Hematopoietic multipotent progenitor cell treated with erythropoietin and hydrocortisone succinate and interleukin-3 and kit ligand, for 4 days (in vitro differentiated cells): ENCODE results near the gene STAG1.
"Not testable (repeated sequence)": the region's sequence is repeated elsewhere in the genome, so short reads cannot be mapped to it uniquely, and the experiment has no call there.

Source experiments
- DNase-seq: peaks from one replicate; pipeline ENCODE4 v3.0.0-alpha.2; 2015

STAG1 gene

GRCh38 chr3:136576279-136577009 lies 175.7 kb downstream of the STAG1 start:
- DNase-seq = no peak

GRCh38 chr3:136567599-136568188 lies 184.5 kb downstream of the STAG1 start:
- DNase-seq = no peak

DNA sequence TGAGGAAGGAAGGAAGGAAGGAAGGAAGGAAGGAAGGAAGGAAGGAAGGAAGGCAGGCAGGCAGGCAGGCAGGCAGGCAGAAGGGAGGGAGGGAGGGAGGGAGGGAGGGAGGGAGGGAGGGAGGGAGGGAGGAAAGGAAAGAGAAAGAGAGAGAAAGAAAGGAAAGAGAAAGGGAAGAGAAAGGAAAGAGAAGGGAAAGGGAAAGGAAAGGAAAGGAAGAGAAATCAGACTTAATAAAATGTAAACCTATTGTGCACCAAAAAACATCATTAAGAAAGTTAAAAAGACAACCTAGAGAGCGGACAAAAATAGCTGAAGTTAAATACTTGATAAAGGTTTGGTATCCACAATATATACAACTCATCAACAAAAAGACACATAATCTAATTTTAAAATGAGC lies 187.2 kb downstream of the STAG1 start:
- not testable (repeated sequence) for DNase-seq

DNA sequence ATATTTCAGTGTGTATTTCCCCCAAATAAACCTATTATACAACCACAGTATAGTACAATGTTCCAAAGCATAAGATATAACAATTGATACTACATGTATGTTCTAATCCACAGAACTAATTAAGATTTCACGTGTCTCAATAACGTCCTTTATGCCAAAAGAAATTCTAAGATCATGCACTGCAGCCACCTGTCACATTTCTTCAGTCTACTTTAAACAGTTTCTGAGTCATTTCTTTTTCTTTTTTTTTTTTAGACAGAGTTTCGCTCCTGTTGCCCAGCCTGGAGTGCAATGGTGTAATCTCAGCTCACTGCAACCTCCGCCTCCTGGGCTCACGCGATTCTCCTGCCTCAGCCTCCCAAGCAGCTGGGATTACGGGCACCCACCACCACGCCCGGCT lies 190.2 kb downstream of the STAG1 start:
- DNase-seq = no peak

DNA sequence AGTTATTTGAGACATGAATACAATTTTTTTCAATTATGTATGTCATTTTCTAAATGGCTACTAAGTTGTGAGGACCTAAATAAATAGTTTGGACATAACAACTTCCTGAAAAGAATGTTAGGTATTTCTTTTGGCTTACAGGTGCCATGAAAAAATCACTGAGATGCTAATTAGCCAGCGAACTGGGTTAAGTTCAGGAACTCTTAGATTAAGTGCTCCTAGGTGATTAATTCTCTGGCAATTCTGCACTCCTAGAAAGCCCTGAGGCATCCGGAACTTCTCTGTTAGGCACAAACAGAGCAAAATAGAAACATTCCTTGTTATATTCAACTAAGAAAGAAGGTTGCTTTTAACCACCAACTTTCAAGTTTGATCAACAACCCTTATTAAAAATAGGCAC lies 192.3 kb downstream of the STAG1 start:
- no peak for DNase-seq

- peak; percentile 16 for DNase-seq
These were observed 202.7 kb downstream of the STAG1 start for GRCh38 chr3:136549461-136549860.

- DNase-seq = no peak
These were observed 204.9 kb downstream of the STAG1 start for GRCh38 chr3:136547293-136547692.

GRCh38 chr3:136546720-136547119 lies 205.5 kb downstream of the STAG1 start:
- peak; percentile 76 for DNase-seq

DNA sequence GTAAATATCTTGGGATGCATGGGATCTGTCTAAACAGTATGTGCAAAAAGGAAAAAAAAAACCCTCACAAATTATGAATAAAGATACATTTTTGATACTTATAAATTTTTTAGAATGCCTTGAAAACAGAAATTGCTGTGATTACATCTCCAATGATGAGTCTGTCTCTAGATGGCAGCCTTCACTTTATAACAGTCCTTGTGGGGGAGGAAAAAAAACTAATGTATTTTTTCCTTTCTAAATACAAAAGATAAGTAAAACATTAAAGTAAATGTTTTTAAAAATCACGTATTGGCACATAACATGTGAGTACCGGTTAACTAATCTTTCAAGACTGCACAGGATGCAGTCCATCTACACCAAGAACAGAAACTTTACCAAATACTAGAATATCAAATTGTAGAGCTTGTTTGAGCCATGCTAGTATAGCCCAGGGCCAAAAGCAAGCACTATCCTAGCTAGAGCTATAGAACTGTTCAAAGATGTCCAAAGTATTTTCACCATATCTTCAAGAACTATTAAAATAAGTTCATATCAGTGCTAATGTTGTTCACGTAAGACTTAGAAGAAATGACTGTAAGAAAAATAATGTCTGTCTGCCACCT lies 206.4 kb downstream of the STAG1 start:
- peak; percentile 46 for DNase-seq

GRCh38 chr3:136544532-136544931 lies 207.6 kb downstream of the STAG1 start:
- no peak for DNase-seq

DNA sequence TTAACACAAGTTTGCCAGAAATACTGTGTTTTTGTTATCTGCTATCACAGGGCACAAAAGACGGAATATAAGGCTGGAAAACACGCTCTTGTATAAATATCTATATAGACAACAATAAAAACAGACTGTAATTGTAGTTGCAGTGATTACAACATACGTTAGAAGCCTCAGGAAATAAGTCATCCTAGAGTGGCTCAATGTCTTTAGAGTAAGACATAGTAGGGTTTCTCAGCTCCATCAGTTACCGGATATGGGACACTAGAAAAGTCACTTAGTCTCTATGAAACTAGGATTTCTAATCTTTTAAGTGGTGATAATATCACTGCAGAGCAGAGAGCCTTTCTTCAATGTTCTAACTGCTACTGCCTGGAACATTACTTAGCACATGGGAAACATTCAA lies 208.8 kb downstream of the STAG1 start:
- peak; percentile 34 for DNase-seq

DNA sequence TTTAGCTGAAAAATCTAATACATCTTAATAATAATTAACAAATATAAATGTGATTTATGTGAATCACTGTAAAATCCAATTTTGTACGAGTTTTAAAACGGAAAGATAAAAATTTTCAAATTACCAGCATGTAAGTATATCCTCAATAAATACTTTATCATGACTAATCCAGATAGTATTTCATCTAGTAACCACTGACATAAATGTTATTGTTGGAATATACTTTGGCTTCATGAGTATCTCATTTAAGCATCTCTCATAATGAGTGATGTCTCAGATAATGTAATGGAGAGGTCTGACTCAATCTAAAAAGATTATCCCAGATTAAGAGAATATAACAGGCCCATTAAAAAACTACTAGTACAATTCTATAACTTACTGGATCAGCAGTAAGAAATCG lies 216.3 kb downstream of the STAG1 start:
- no peak for DNase-seq

DNA sequence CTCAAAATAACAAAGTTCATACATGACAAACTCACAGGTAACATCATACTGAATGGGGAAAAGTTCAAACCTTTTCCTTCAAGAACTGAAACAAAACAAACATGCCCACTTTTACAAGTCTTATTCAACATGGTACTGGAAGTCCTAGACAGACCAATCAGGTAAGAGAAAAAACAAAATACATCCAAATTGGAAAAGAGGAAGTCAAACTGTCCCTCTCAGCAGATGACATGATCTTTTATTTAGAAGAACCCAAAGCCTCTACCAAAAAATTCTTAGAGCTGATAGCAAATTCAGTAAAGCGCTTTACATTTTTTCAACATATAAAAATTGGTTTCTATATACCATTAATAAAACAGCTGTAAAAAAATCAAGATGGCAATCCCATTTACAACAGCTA lies 219.4 kb downstream of the STAG1 start:
- DNase-seq = peak; percentile 13

DNA sequence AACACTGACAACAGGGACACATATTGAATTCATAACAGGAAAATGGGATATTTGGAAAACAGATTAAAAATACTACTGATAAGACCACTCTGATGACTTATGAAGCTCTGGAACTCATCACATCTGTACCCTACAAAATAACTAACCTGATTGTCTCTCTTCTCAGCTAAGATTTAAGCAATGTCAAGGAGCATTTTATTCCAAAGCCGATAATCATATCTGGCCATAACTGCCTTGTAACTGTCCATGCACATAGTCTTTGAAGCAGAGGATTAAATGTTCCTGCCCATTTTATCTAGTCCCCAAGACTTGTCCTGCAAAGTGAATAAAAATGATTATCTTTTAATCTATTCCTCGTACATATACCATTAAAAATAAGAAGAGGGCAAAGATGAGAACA lies 234.1 kb downstream of the STAG1 start:
- DNase-seq = no peak

DNA sequence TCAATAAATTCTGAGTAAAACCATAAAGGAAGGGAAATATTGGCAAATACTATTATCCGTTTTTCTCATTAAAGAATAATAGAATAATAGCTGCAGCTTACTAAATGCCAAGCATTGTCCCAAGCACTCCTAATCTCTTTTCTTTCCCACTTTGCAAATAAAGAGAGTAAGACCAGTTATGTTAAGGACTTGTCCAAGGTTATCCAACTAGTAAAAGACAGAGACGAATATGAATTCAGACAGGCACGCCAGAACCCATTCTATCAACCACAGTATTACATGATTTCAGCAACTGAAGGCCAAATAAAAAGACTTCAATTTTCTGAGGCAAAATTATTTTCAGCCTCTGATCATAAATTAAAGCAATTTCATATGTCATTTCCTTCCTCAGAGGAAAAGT lies 235.5 kb downstream of the STAG1 start:
- no peak for DNase-seq

GRCh38 chr3:136516095-136516494 lies 236.1 kb downstream of the STAG1 start:
- no peak for DNase-seq

DNA sequence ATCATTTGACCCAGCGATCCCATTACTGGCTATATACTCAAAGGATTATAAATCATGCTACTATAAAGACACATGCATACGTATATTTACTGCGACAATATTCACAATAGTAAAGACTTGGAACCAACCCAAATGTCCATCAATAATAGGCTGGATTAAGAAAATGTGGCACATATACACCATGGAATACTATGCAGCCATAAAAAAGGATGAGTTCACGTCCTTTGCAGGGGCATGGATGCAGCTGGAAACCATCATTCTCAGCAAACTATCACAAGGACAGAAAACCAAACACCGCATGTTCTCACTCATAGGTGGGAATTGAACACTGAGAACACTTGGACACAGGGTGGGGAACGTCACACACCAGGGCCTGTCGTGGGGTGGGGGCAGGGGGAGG lies 237.6 kb downstream of the STAG1 start:
- DNase-seq = not testable (repeated sequence)

DNA sequence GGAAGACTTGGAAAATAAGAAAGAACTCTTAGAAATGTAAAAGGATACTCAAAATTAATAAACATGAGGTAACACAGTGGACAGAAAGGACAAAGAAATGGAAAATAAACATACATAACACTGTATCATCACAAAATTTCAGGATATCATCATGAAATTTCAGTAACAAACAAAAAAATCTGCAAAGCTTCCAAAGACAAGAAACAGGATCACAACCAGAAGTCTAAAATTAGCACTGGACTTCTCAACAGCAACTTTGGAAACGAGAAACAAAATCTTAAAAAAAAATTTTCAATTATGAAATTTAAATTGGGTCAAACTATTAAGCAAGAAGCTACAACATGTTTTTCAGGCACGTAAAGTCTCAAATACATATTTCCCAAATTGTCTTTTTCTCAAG lies 238.8 kb downstream of the STAG1 start:
- no peak for DNase-seq

- no peak for DNase-seq
These were observed 239.8 kb downstream of the STAG1 start for GRCh38 chr3:136512381-136512780.

GRCh38 chr3:136505676-136506075 lies 246.5 kb downstream of the STAG1 start:
- DNase-seq = no peak

- no peak for DNase-seq
These were observed 249.1 kb downstream of the STAG1 start for GRCh38 chr3:136503056-136503455.

DNA sequence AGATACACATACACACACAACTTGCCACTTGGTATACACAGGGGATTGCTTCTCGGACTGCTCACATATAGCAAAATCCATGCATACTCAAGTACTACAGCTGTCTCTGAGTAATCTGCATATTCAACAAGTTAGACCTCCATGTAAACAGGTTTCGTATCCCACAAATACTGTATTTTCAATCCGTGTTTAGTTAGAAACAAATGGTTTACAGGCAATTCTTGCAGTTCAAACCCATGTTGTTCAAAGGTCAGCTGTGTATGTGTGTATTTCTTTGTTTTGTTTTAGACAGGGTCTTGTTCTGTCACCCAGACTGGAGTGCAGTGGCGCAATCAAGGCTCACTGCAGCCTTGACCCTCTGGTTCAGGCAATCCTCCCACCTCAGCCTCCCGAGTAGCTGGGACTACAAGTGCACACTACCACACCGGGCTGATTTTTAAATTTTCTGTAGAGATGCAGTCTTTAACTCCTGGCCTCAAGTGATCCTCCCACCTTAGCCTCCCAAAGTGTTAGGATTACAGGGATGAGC lies 253.2 kb downstream of the STAG1 start:
- DNase-seq = no peak

- no peak for DNase-seq
These were observed 257.0 kb downstream of the STAG1 start for GRCh38 chr3:136495213-136495612.
